Gastrocnemius medialis (tissue), 4 donors: Measurements from ENCODE around the gene CSH1. TPM values are rescaled to one million over a fixed set of nuclear protein-coding genes. Genes with fewer than 3 reads are reported as not detected.

Source experiments
- ATAC-seq, 2 donors: fragments of 150-250 bp; one replicate each; pipeline ENCODE4 v1.9.1; 2016
- DNase-seq, 2 donors: peaks; one replicate each; pipeline ENCODE4 v3.0.0-alpha.2; 2019
- H3K27ac ChIP-seq, 4 donors: fragments of 200-600 bp; sonication (generic); 1 replicate in 1 of 4; 2 replicates in 3 of 4; pipeline ENCODE4 v1.5.1; 2016 to 2018; ENCODE audit warnings: mild to moderate bottlenecking in 2 of 4, moderate library complexity in 1 of 4
- H3K27me3 ChIP-seq, 3 donors: fragments of 200-600 bp; sonication (generic) in 2 of 3; 1 replicate in 1 of 3; 2 replicates in 2 of 3; pipeline versions ENCODE4 v1.5.1 to v1.6.0; 2016 to 2019; ENCODE audit warnings: mild to moderate bottlenecking in 1 of 3, moderate library complexity in 1 of 3
- H3K36me3 ChIP-seq, 2 donors: fragments of 200-600 bp; sonication (generic) in 1 of 2; one replicate each; pipeline ENCODE4 v1.5.1; 2017 to 2018
- H3K4me1 ChIP-seq, 2 donors: fragments of 200-600 bp; sonication (generic) in 1 of 2; one replicate each; pipeline ENCODE4 v1.5.1; 2016 to 2017; ENCODE audit warnings: mild to moderate bottlenecking in 2 of 2
- H3K4me3 ChIP-seq, 4 donors: fragments of 200-600 bp; sonication (generic) in 3 of 4; 1 replicate in 1 of 4; 2 replicates in 3 of 4; pipeline ENCODE4 v1.5.1; 2016 to 2019; ENCODE audit warnings: mild to moderate bottlenecking in 2 of 4
- H3K9me3 ChIP-seq, 3 donors: fragments of 200-600 bp; sonication (generic) in 2 of 3; 1 replicate in 1 of 3; 2 replicates in 2 of 3; pipeline ENCODE4 v1.5.1; 2016 to 2019
- POLR2A ChIP-seq, 2 donors: fragments of 450-650 bp; IDR thresholded peaks; one replicate each; pipeline ENCODE4 v1.6.1; 2017; ENCODE audit warnings: antibody characterized with exemption in 2 of 2, mild to moderate bottlenecking in 2 of 2, moderate library complexity in 2 of 2
- in situ Hi-C, 4 donors: fragments of 200-750 bp; cut with MboI; loops; one replicate each; pipeline versions ENCODE4 v1.15.0 to v1.8.0; 2017; ENCODE audit warnings: low sequenced_read_pairs in 4 of 4
- intact Hi-C: fragments of 100-400 bp; cut with DNase I; formaldehyde crosslinking; loops from one replicate; pipeline ENCODE4 v1.15.1; 2023; ENCODE audit warnings: low total_unique reads
- total RNA-seq, 4 donors: library from RNA; depleted of rRNA; stranded (reverse); fragments of >200 nt; gene quantifications; one replicate each; pipeline versions ENCODE4 v1.1.0 to v1.2.3, GENCODE V29; 2016
- TF ChIP-seq, protein P1 (sequence below), 5 experiments: fragments of 450-650 bp in 3 of 5; fragments of 200-600 bp in 2 of 5; sonication (generic) in 2 of 5; IDR thresholded peaks in 4 of 5; conservative IDR thresholded peaks in 1 of 5; 1 replicate in 4 of 5; 2 replicates in 1 of 5; pipeline ENCODE4 v1.5.1; 2016 to 2019; ENCODE audit warnings: antibody characterized with exemption in 5 of 5, mild to moderate bottlenecking in 3 of 5, moderate library complexity in 3 of 5

The CSH1 gene
- total RNA-seq, 4 donors from 2014 or later = not detected

DNA sequence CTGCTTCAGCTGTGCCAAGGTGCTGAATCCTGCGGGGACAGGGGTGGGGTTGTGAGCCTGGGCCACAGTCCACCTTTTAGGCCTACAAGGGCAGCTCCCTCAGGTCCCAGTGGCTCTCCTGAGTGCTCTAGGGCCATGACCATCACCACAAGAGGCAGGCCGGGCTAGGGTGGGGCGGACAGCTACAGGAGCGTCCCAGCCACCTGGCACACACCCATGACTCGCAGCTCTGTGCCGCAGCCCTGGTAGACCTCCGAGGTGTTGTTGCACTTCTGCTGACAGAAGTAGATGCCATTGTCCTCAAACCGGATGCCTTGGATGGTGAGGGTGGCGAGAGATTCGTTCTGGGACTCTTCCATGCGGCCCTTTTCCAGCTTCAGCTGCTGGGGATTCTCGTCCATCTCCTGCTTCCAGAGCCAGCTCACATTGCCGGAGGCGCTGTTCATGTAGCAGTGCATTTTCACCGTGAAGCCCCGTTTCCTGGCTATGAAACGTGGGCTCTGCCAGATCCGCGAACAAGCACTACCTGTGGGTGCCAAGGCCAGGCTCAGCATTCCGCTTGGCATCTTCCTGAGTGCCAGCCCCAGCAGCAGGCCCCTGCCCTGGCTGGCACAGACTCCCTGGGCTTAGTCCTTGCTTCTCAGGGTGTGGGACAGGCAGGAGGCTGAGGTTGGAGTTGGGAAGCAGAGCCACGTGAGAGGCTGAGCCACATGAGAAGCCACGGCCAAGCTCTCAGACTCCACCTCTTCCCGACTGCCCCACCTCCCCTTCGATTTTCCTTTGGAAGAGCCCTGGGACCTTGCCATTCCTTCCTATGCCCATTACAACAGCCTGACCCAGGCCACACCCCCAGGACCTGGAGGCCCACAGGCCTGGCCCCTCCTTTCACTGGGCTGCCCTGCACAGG is 33.7 kb upstream of the CSH1 start:
- no peak overlapping the region for H3K4me3 ChIP-seq
- H3K4me1 ChIP-seq = peaks cover 13 to 21% of the 10 kb centered on the region in 2 donors
- TF ChIP-seq POLR2A (IDR thresholded peaks at IDR 0.05) = no peak
- TF ChIP-seq, protein P1, sequence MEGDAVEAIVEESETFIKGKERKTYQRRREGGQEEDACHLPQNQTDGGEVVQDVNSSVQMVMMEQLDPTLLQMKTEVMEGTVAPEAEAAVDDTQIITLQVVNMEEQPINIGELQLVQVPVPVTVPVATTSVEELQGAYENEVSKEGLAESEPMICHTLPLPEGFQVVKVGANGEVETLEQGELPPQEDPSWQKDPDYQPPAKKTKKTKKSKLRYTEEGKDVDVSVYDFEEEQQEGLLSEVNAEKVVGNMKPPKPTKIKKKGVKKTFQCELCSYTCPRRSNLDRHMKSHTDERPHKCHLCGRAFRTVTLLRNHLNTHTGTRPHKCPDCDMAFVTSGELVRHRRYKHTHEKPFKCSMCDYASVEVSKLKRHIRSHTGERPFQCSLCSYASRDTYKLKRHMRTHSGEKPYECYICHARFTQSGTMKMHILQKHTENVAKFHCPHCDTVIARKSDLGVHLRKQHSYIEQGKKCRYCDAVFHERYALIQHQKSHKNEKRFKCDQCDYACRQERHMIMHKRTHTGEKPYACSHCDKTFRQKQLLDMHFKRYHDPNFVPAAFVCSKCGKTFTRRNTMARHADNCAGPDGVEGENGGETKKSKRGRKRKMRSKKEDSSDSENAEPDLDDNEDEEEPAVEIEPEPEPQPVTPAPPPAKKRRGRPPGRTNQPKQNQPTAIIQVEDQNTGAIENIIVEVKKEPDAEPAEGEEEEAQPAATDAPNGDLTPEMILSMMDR (IDR thresholded peaks at IDR 0.05 in 4 of 5, conservative IDR thresholded peaks at IDR 0.05 in 1 of 5) = no peak
- no peak for DNase-seq
- no peaks in the 10 kb centered on the region for H3K36me3 ChIP-seq
- no peaks in the 10 kb centered on the region for H3K27me3 ChIP-seq
- H3K9me3 ChIP-seq = no peaks in the 10 kb centered on the region
- in situ Hi-C loops = loop anchor here in 2 of 4 donors (10.0 kb wide), 2 partner anchors 85 to 95 kb away; partner anchors contain the start of gene ICAM2 (in 1 of the 2)
- peak overlapping the region; percentile 45 to 72 (median 66) for H3K27ac ChIP-seq
- intact Hi-C loops = no loop called here
- peak; percentile 35 to 38 for ATAC-seq

DNA sequence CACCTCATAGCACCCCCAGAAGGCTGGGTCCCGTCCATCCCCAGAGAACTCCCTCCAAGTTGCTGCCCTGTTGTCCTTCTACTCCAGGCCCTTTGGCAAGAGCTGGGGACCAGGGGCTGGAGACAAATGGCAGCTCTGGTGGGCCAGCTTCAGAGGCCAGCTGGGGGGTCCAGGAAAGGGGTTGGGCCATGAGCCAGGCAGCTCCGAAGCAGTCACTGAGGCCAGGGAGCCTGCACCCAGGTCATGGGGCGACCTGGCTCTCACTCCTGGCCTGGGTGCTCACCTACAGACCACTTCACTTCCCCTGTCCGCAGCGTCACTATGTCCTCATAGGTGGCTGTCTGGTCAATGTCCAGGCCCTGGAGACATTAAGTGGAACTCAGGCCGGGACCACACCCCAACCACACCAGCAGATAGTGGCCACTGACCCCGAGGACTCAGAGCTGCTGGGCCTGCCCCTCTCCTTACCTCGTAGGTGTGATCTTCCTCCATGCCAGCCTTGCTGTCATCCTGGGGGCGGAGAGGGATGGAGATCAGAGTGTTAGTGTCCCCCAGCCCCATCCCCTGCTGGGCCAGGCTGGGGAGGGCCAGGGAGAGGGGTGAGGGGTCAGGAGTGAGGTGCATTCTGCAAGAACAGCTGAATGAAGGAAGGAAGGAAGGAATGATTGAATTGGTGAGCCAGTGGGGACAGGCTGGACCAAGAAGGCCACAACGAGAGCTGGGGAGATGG is 32.8 kb upstream of the CSH1 start:
- DNase-seq (no peak), ATAC-seq (no peak)
- no peak for TF ChIP-seq POLR2A (IDR thresholded peaks at IDR 0.05)
- TF ChIP-seq, protein P1 (IDR thresholded peaks at IDR 0.05 in 4 of 5, conservative IDR thresholded peaks at IDR 0.05 in 1 of 5) = no peak
- H3K36me3 ChIP-seq = no peaks in the 10 kb centered on the region
- peaks cover 13 to 21% of the 10 kb centered on the region in 2 donors for H3K4me1 ChIP-seq
- no peaks in the 10 kb centered on the region for H3K9me3 ChIP-seq
- no peaks in the 10 kb centered on the region for H3K27me3 ChIP-seq
- H3K27ac ChIP-seq = no peak overlapping the region
- H3K4me3 ChIP-seq = no peak overlapping the region
- in situ Hi-C loops = loop anchor here in 2 of 4 donors (10.0 kb wide), 2 partner anchors 86 to 96 kb away; partner anchors contain the start of gene ICAM2 (in 1 of the 2)
- intact Hi-C loops = no loop called here

DNA sequence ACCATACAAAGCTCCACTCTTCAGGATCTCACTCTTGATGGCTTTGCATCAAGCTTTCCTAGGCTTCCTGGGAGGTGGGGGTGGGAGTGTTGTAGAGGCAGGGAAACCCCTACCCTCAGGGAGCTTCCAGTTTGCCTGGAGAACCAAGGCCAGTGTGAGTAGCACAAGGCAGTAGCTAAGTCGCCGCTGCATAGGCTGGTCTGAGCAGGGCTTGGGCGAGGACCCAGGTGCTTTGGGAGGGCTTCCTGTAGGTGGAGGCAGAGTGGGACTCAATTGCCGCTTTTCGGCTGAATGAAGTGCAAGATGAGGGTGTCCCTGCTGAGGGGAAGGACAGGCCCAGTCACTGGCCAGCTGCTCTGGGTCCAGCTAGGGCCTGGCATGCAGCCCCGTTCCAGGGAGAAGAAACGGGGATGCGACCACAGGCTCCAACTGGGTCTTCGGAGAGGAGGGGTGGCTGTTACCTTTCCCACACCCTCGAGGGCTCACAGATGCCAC is 31.8 kb upstream of the CSH1 start:
- in situ Hi-C loops = loop anchor here in 2 of 4 donors (10.0 kb wide), 2 partner anchors 87 to 97 kb away; partner anchors contain the start of gene ICAM2 (in 1 of the 2)
- intact Hi-C loops = no loop called here
- Histone ChIP-seq H3K4me3 (no peak overlapping the region), H3K27me3 (no peaks in the 10 kb centered on the region), H3K9me3 (no peaks in the 10 kb centered on the region), H3K4me1 (peaks cover 13 to 21% of the 10 kb centered on the region in 2 donors), H3K27ac (no peak overlapping the region), H3K36me3 (no peaks in the 10 kb centered on the region)
- ATAC-seq = no peak
- TF ChIP-seq, protein P1 (IDR thresholded peaks at IDR 0.05 in 4 of 5, conservative IDR thresholded peaks at IDR 0.05 in 1 of 5) = no peak
- DNase-seq = no peak

GRCh38 chr17:63927464-63928171 is 31.2 kb upstream of the CSH1 start:
- Histone ChIP-seq H3K4me1 (peaks cover 13 to 21% of the 10 kb centered on the region in 2 donors), H3K27me3 (no peaks in the 10 kb centered on the region), H3K4me3 (no peak overlapping the region), H3K27ac (no peak overlapping the region), H3K9me3 (no peaks in the 10 kb centered on the region), H3K36me3 (no peaks in the 10 kb centered on the region)
- TF ChIP-seq POLR2A (IDR thresholded peaks at IDR 0.05) = no peak
- TF ChIP-seq, protein P1 (IDR thresholded peaks at IDR 0.05 in 4 of 5, conservative IDR thresholded peaks at IDR 0.05 in 1 of 5) = no peak
- in situ Hi-C loops = loop anchor here in 2 of 4 donors (10.0 kb wide), 2 partner anchors 87 to 97 kb away; partner anchors contain the start of gene ICAM2 (in 1 of the 2)
- intact Hi-C loops = no loop called here
- ATAC-seq (no peak), DNase-seq (no peak)
